ENCODE measurements around the gene OCA2.

Gene OCA2

GRCh38 chr15:27867861-27868260 is 231.3 kb downstream of the OCA2 start:
- DNase-seq (ENCODE audit: low spot score), result no peak
- no peak for TF ChIP-seq CTCF (IDR thresholded peaks at IDR 0.05; ENCODE audit: extremely low read depth, missing control alignments)

- no peak for DNase-seq (ENCODE audit: low spot score)
- no peak for TF ChIP-seq CTCF (IDR thresholded peaks at IDR 0.05; ENCODE audit: extremely low read depth, missing control alignments)
Observed at GRCh38 chr15:27866505-27867165, 232.5 kb downstream of the OCA2 start.

GRCh38 chr15:27865926-27866325 is 233.2 kb downstream of the OCA2 start:
- no peak for DNase-seq (ENCODE audit: low spot score)
- no peak for TF ChIP-seq CTCF (IDR thresholded peaks at IDR 0.05; ENCODE audit: extremely low read depth, missing control alignments)

GRCh38 chr15:27865323-27865922 is 233.7 kb downstream of the OCA2 start:
- no peak for DNase-seq (ENCODE audit: low spot score)
- no peak for TF ChIP-seq CTCF (IDR thresholded peaks at IDR 0.05; ENCODE audit: extremely low read depth, missing control alignments)

GRCh38 chr15:27864719-27865118 is 234.4 kb downstream of the OCA2 start:
- TF ChIP-seq CTCF (IDR thresholded peaks at IDR 0.05; ENCODE audit: extremely low read depth, missing control alignments), result no peak
- no peak for DNase-seq (ENCODE audit: low spot score)

- no peak for TF ChIP-seq CTCF (IDR thresholded peaks at IDR 0.05; ENCODE audit: extremely low read depth, missing control alignments)
- no peak for DNase-seq (ENCODE audit: low spot score)
Observed at GRCh38 chr15:27864086-27864485, 235.0 kb downstream of the OCA2 start.

GRCh38 chr15:27863000-27863399 is 236.1 kb downstream of the OCA2 start:
- DNase-seq (ENCODE audit: low spot score), result no peak
- TF ChIP-seq CTCF (IDR thresholded peaks at IDR 0.05; ENCODE audit: extremely low read depth, missing control alignments), result no peak

Data from GM20000 (cell line).